ENCODE results near the gene DDX4.

DNA sequence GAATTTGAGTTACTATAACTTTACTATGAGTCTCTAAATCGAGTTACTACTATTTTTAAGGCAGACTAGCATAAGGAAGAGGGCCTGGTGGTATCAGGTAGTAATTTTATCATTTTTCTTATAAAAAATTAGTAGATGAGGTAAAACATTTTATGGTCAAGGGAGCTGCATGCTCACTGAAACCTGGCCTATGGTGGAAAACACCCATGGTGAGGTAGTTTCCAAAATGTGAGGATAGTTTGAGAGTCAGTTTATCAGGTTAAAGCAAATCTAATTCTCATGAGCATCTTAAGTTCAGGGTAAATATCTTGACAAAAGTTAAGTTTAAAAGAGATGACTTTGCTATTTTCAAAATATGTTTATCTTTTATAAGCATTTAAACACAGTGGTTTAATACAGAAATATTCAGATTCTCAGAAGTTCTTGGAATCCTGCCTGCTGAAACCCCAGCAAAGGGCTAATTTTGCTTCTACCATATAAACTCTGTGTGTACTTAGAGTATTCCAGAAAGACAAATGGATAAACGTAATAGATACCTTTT, 10.0 kb downstream of the DDX4 start:
- TF ChIP-seq YY1 (IDR thresholded peaks at IDR 0.05; ENCODE audit: insufficient read depth, insufficient read length), result no peak
- no peak for TF ChIP-seq ZNF274 (IDR thresholded peaks at IDR 0.05; ENCODE audit: low read depth, low read length)

Data from NT2/D1 (cell line).